ENCODE measurements around the gene ATAT1.
"Not testable (repeated sequence)": the region's sequence is repeated elsewhere in the genome, so short reads cannot be mapped to it uniquely, and the experiment has no call there.

ATAT1 gene

DNA sequence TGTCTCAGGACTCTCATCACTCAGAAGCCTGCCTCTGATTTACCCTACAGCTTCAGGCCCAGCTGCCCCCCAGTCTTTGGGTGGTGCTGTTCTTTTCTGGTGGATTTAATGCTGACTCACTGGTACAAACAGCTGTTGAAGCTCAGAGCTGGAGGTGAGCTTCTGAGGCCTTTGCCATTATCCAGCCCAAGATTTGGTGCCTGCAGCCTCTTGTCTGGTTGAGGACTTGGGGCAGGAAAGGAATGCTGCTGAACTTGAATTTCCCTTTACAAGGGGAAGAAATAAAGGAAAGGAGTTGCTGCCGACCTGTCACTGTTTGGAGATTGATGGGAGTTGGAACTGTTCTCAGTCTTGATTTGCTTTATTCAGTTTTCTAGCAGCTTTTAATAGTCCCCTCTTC is 35.7 kb upstream of the ATAT1 start:
- no peak for DNase-seq (ENCODE audit: low read depth in 1 of 2, low spot score in 1 of 2)
- no peak overlapping the region for H3K4me3 ChIP-seq (replicated peaks; ENCODE audit: insufficient read depth, low read length)
- TF ChIP-seq REST (IDR thresholded peaks at IDR 0.05; ENCODE audit: insufficient replicate concordance, low read depth) (no peak), SPI1 (IDR thresholded peaks at IDR 0.05; ENCODE audit: borderline replicate concordance, low read depth) (no peak), GABPA (IDR thresholded peaks at IDR 0.05; ENCODE audit: low read depth) (no peak), POLR2AphosphoS5 (IDR thresholded peaks at IDR 0.05; ENCODE audit: low read depth) (no peak)
- TF ChIP-seq, protein P1, sequence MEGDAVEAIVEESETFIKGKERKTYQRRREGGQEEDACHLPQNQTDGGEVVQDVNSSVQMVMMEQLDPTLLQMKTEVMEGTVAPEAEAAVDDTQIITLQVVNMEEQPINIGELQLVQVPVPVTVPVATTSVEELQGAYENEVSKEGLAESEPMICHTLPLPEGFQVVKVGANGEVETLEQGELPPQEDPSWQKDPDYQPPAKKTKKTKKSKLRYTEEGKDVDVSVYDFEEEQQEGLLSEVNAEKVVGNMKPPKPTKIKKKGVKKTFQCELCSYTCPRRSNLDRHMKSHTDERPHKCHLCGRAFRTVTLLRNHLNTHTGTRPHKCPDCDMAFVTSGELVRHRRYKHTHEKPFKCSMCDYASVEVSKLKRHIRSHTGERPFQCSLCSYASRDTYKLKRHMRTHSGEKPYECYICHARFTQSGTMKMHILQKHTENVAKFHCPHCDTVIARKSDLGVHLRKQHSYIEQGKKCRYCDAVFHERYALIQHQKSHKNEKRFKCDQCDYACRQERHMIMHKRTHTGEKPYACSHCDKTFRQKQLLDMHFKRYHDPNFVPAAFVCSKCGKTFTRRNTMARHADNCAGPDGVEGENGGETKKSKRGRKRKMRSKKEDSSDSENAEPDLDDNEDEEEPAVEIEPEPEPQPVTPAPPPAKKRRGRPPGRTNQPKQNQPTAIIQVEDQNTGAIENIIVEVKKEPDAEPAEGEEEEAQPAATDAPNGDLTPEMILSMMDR (IDR thresholded peaks at IDR 0.05; ENCODE audit: insufficient read depth, low read length): no peak
- H3K27me3 ChIP-seq (ENCODE audit: insufficient read depth, poor library complexity, severe bottlenecking): no peaks in the 10 kb centered on the region
- no peak overlapping the region for H3K27ac ChIP-seq (replicated peaks)

DNA sequence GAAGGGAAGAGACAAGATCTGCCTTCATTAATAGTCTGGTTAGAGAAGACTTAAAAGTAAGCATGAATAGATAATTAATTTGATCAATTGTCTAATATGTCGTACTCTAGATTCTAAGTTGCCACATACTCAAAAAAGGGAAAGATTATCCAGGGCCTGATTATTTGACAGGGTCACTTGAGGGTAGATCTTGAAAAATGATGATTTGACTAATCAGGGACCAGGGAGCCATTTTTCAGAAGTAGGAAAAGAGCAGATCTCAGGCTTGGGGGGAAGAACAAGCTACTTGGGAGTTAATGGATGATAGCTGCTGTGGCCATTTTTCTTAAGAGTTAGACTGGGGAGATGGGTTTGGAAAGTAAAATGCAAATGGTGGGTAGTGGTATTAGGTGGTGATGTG is 34.4 kb upstream of the ATAT1 start:
- no peak for DNase-seq (ENCODE audit: low read depth in 1 of 2, low spot score in 1 of 2)
- Histone ChIP-seq H3K27me3 (ENCODE audit: insufficient read depth, poor library complexity, severe bottlenecking) (no peaks in the 10 kb centered on the region), H3K27ac (replicated peaks) (no peak overlapping the region), H3K4me3 (replicated peaks; ENCODE audit: insufficient read depth, low read length) (no peak overlapping the region)
- TF ChIP-seq SPI1 (IDR thresholded peaks at IDR 0.05; ENCODE audit: borderline replicate concordance, low read depth) (no peak), POLR2AphosphoS5 (IDR thresholded peaks at IDR 0.05; ENCODE audit: low read depth) (no peak), REST (IDR thresholded peaks at IDR 0.05; ENCODE audit: insufficient replicate concordance, low read depth) (no peak), GABPA (IDR thresholded peaks at IDR 0.05; ENCODE audit: low read depth) (no peak)
- TF ChIP-seq, protein P1 (IDR thresholded peaks at IDR 0.05; ENCODE audit: insufficient read depth, low read length): no peak

DNA sequence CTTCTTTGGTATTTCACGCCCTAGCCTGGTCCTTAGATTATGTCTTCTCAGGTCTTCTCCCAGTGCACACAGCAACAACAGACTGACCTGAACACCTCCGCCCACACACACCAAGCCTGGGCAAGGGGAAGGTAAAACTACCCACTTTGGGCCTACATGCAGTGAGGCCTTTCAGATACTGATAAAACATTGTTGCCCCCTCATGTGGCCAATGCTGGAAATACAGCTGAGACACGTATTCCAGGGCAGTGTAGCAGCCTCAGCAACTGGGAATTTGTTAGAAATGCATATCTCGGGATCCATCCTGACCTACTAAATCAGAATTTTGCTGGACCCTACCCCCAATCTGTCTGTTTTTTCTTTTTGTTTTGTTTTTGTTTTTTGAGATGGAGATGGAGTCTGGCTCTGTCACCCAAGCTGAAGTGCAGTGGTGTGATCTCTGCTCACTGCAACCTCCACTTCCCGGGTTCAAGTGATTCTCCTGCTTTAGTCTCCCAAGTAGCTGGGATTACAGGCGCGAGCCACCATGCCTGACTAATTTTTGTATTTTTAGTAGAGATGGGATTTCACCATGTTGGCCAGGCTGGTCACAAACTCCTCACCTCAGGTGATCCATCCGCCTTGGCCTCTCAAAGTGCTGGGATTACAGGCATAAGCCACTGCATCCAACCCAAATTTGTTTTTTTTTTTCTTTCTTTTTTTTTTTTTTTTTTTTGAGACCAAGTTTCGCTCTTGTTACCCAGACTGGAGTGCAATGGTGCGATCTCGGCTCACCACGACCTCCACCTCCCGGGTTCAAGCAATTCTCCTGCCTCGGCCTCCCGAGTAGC is 29.1 kb upstream of the ATAT1 start:
- peak in 1 of 2 experiments; percentile 76 for DNase-seq (ENCODE audit: low read depth in 1 of 2, low spot score in 1 of 2)
- not testable (repeated sequence) for H3K27me3 ChIP-seq (ENCODE audit: insufficient read depth, poor library complexity, severe bottlenecking); H3K4me3 ChIP-seq (replicated peaks; ENCODE audit: insufficient read depth, low read length); H3K27ac ChIP-seq (replicated peaks)
- TF ChIP-seq, protein P1 (IDR thresholded peaks at IDR 0.05; ENCODE audit: insufficient read depth, low read length): peak; percentile 89
- peak; percentile 35; the same call in 1 of the 2 replicates for TF ChIP-seq POLR2AphosphoS5 (IDR thresholded peaks at IDR 0.05; ENCODE audit: low read depth)

Data from HL-60 (cell line).